GM12865 (cell line): ENCODE data around the gene ENAH.

Experiments used
- DNase-seq: peaks from one replicate; pipeline ENCODE4 v3.0.0; 2010; ENCODE audit warnings: low read depth
- H3K4me3 ChIP-seq: 2 replicates; pipeline ENCODE4 v1.5.1; 2011; ENCODE audit warnings: mild to moderate bottlenecking, low read depth, low read length, control low read depth
- CTCF ChIP-seq: IDR thresholded peaks from 2 replicates; pipeline ENCODE4 v1.5.1; 2011; ENCODE audit warnings: low read length, control low read depth, low read depth, inconsistent platforms; ENCODE audit not compliant: insufficient read depth; ENCODE audit errors: missing control alignments

Gene ENAH

GRCh38 chr1:225654277-225654597 lies 1.3 kb upstream of the ENAH start:
- no peak for DNase-seq
- no peak overlapping the region for H3K4me3 ChIP-seq
- TF ChIP-seq CTCF: no peak

- no peak for DNase-seq
- no peak for TF ChIP-seq CTCF
- H3K4me3 ChIP-seq: peak overlapping the region; percentile 58
Observed at GRCh38 chr1:225653463-225654276, 747 bp upstream of the ENAH start.

GRCh38 chr1:225651872-225652728 lies 823 bp downstream of the ENAH start:
- no peak for TF ChIP-seq CTCF
- DNase-seq: no peak
- peak overlapping the region; percentile 58 for H3K4me3 ChIP-seq

GRCh38 chr1:225651376-225651871 lies 1.5 kb downstream of the ENAH start:
- no peak for DNase-seq
- no peak for TF ChIP-seq CTCF
- no peak overlapping the region for H3K4me3 ChIP-seq

GRCh38 chr1:225650179-225650578 lies 2.7 kb downstream of the ENAH start:
- H3K4me3 ChIP-seq: no peak overlapping the region
- DNase-seq: no peak
- TF ChIP-seq CTCF: no peak

GRCh38 chr1:225645194-225645895 lies 7.6 kb downstream of the ENAH start:
- DNase-seq: no peak
- no peak overlapping the region for H3K4me3 ChIP-seq
- no peak for TF ChIP-seq CTCF
